GM12864 (cell line): ENCODE data around the gene KPNA4.

Experiments used
- DNase-seq: peaks from one replicate; pipeline ENCODE4 v3.0.0-alpha.2; 2011; ENCODE audit warnings: low read depth
- H3K4me3 ChIP-seq: 2 replicates; pipeline ENCODE4 v1.5.1; 2011; ENCODE audit warnings: mild to moderate bottlenecking, low read depth, low read length, control low read depth
- CTCF ChIP-seq: IDR thresholded peaks from 2 replicates; pipeline ENCODE4 v1.5.1; 2011; ENCODE audit warnings: low read depth, mild to moderate bottlenecking, moderate library complexity, low read length, control low read depth, inconsistent platforms; ENCODE audit errors: missing control alignments

Gene KPNA4

GRCh38 chr3:160473221-160473620, 92.2 kb downstream of the KPNA4 start:
- DNase-seq = no peak
- no peak for TF ChIP-seq CTCF
- H3K4me3 ChIP-seq = no peak overlapping the region

GRCh38 chr3:160472344-160472743, 93.0 kb downstream of the KPNA4 start:
- no peak for DNase-seq

GRCh38 chr3:160471892-160472291, 93.5 kb downstream of the KPNA4 start:
- no peak for TF ChIP-seq CTCF
- DNase-seq = no peak
- no peak overlapping the region for H3K4me3 ChIP-seq

More at GRCh38 chr3:160472344-160472743, 93.0 kb downstream of the KPNA4 start:
- no peak for TF ChIP-seq CTCF
- H3K4me3 ChIP-seq = no peak overlapping the region

- no peak for TF ChIP-seq CTCF
- no peak for DNase-seq
- no peak overlapping the region for H3K4me3 ChIP-seq
These were observed 95.2 kb downstream of the KPNA4 start for GRCh38 chr3:160470181-160470580.

GRCh38 chr3:160464971-160465370, 100.4 kb downstream of the KPNA4 start:
- no peak for DNase-seq
- no peak overlapping the region for H3K4me3 ChIP-seq
- TF ChIP-seq CTCF = no peak

- H3K4me3 ChIP-seq = no peak overlapping the region
- no peak for TF ChIP-seq CTCF
- DNase-seq = no peak
These were observed 101.0 kb downstream of the KPNA4 start for GRCh38 chr3:160464321-160464720.

GRCh38 chr3:160460033-160460432, 105.3 kb downstream of the KPNA4 start:
- TF ChIP-seq CTCF = no peak
- no peak for DNase-seq
- no peak overlapping the region for H3K4me3 ChIP-seq
